Measurements from ENCODE around the gene GPR25. TPM values are rescaled to one million over a fixed set of nuclear protein-coding genes. Genes with fewer than 3 reads are reported as not detected.

Gene GPR25
- total RNA-seq, 1 donor from 2014 or later, result not detected

GRCh38 chr1:200916152-200916551 is 43.4 kb downstream of the GPR25 start:
- no peak overlapping the region for H3K4me3 ChIP-seq (ENCODE audit: insufficient read depth, low read depth, low read length)
- no peaks in the 10 kb centered on the region for H3K4me1 ChIP-seq (ENCODE audit: insufficient read depth, low read length)
- H3K4me2 ChIP-seq (ENCODE audit: low read length), result no peak overlapping the region
- FAIRE-seq, result no peak
- Mint-ChIP-seq H3K27me3 (ENCODE audit: low read depth, unreplicated experiment) (peaks cover 5% of the 10 kb centered on the region), H3K36me3 (ENCODE audit: low read depth, unreplicated experiment) (peaks cover 10% of the 10 kb centered on the region), H3K27ac (ENCODE audit: unreplicated experiment) (no peak overlapping the region), H3K9me3 (ENCODE audit: unreplicated experiment) (no peaks in the 10 kb centered on the region), H3K4me3 (ENCODE audit: unreplicated experiment) (no peak overlapping the region), H3K4me1 (ENCODE audit: low read depth, unreplicated experiment) (peaks cover 4% of the 10 kb centered on the region)
- H3K9me3 ChIP-seq (ENCODE audit: insufficient read depth, low read depth, low read length), result no peaks in the 10 kb centered on the region
- no peak overlapping the region for H2AFZ ChIP-seq (ENCODE audit: low read depth, low read length)
- H3K36me3 ChIP-seq (ENCODE audit: insufficient read depth, low read length), result no peaks in the 10 kb centered on the region
- H3K27ac ChIP-seq (ENCODE audit: low read depth, low read length), result no peak overlapping the region
- no peaks in the 10 kb centered on the region for H3K27me3 ChIP-seq (ENCODE audit: insufficient read depth, low read length)
- DNase-seq (ENCODE audit: low read depth), result no peak
- no peak overlapping the region for H3K9ac ChIP-seq (ENCODE audit: low read length)
- no peak for TF ChIP-seq EZH2 (IDR thresholded peaks at IDR 0.05; ENCODE audit: insufficient read depth, low read length)
- no peak for TF ChIP-seq CTCF (IDR thresholded peaks at IDR 0.05; ENCODE audit: insufficient read depth, low read depth, low read length)
- no peaks in the 10 kb centered on the region for H3K79me2 ChIP-seq (ENCODE audit: insufficient read depth, low read length)
- no peaks in the 10 kb centered on the region for H4K20me1 ChIP-seq (ENCODE audit: insufficient read depth, low read length)

GRCh38 chr1:200916681-200917080 is 43.9 kb downstream of the GPR25 start:
- H3K27ac ChIP-seq (ENCODE audit: low read depth, low read length), result no peak overlapping the region
- no peaks in the 10 kb centered on the region for H3K9me3 ChIP-seq (ENCODE audit: insufficient read depth, low read depth, low read length)
- H3K9ac ChIP-seq (ENCODE audit: low read length), result no peak overlapping the region
- H3K36me3 ChIP-seq (ENCODE audit: insufficient read depth, low read length), result no peaks in the 10 kb centered on the region
- Mint-ChIP-seq H3K4me1 (ENCODE audit: low read depth, unreplicated experiment) (peaks cover 4% of the 10 kb centered on the region), H3K9me3 (ENCODE audit: unreplicated experiment) (no peaks in the 10 kb centered on the region), H3K36me3 (ENCODE audit: low read depth, unreplicated experiment) (peaks cover 7% of the 10 kb centered on the region), H3K4me3 (ENCODE audit: unreplicated experiment) (no peak overlapping the region), H3K27me3 (ENCODE audit: low read depth, unreplicated experiment) (peaks cover 5% of the 10 kb centered on the region), H3K27ac (ENCODE audit: unreplicated experiment) (no peak overlapping the region)
- no peaks in the 10 kb centered on the region for H3K27me3 ChIP-seq (ENCODE audit: insufficient read depth, low read length)
- no peak overlapping the region for H2AFZ ChIP-seq (ENCODE audit: low read depth, low read length)
- no peaks in the 10 kb centered on the region for H4K20me1 ChIP-seq (ENCODE audit: insufficient read depth, low read length)
- H3K4me2 ChIP-seq (ENCODE audit: low read length), result no peak overlapping the region
- no peak overlapping the region for H3K4me3 ChIP-seq (ENCODE audit: insufficient read depth, low read depth, low read length)
- no peak for DNase-seq (ENCODE audit: low read depth)
- H3K4me1 ChIP-seq (ENCODE audit: insufficient read depth, low read length), result no peaks in the 10 kb centered on the region
- TF ChIP-seq EZH2 (IDR thresholded peaks at IDR 0.05; ENCODE audit: insufficient read depth, low read length) (no peak), CTCF (IDR thresholded peaks at IDR 0.05; ENCODE audit: insufficient read depth, low read depth, low read length) (no peak)
- H3K79me2 ChIP-seq (ENCODE audit: insufficient read depth, low read length), result no peaks in the 10 kb centered on the region
- no peak for FAIRE-seq

GRCh38 chr1:200917291-200917817 is 44.6 kb downstream of the GPR25 start:
- FAIRE-seq (no peak), DNase-seq (ENCODE audit: low read depth) (no peak)
- no peak overlapping the region for H3K4me3 ChIP-seq (ENCODE audit: insufficient read depth, low read depth, low read length)
- H3K36me3 ChIP-seq (ENCODE audit: insufficient read depth, low read length), result no peaks in the 10 kb centered on the region
- H3K79me2 ChIP-seq (ENCODE audit: insufficient read depth, low read length), result no peaks in the 10 kb centered on the region
- no peak overlapping the region for H3K4me2 ChIP-seq (ENCODE audit: low read length)
- TF ChIP-seq EZH2 (IDR thresholded peaks at IDR 0.05; ENCODE audit: insufficient read depth, low read length) (no peak), CTCF (IDR thresholded peaks at IDR 0.05; ENCODE audit: insufficient read depth, low read depth, low read length) (no peak)
- H2AFZ ChIP-seq (ENCODE audit: low read depth, low read length), result no peak overlapping the region
- no peaks in the 10 kb centered on the region for H3K4me1 ChIP-seq (ENCODE audit: insufficient read depth, low read length)
- peaks cover 5% of the 10 kb centered on the region for H3K27me3 Mint-ChIP-seq (ENCODE audit: low read depth, unreplicated experiment)
- H3K27me3 ChIP-seq (ENCODE audit: insufficient read depth, low read length), result no peaks in the 10 kb centered on the region
- H3K36me3 Mint-ChIP-seq (ENCODE audit: low read depth, unreplicated experiment), result peaks cover 4% of the 10 kb centered on the region
- H3K27ac ChIP-seq (ENCODE audit: low read depth, low read length), result no peak overlapping the region
- peaks cover 4% of the 10 kb centered on the region for H3K4me1 Mint-ChIP-seq (ENCODE audit: low read depth, unreplicated experiment)
- H3K27ac Mint-ChIP-seq (ENCODE audit: unreplicated experiment), result no peak overlapping the region
- H3K9me3 Mint-ChIP-seq (ENCODE audit: unreplicated experiment), result no peaks in the 10 kb centered on the region
- H4K20me1 ChIP-seq (ENCODE audit: insufficient read depth, low read length), result no peaks in the 10 kb centered on the region
- H3K4me3 Mint-ChIP-seq (ENCODE audit: unreplicated experiment), result no peak overlapping the region
- H3K9me3 ChIP-seq (ENCODE audit: insufficient read depth, low read depth, low read length), result no peaks in the 10 kb centered on the region
- no peak overlapping the region for H3K9ac ChIP-seq (ENCODE audit: low read length)

Measured in astrocyte (in vitro differentiated cells and primary cell).